GM13977 (cell line): ENCODE data around the gene SRPK1.
"Not testable (repeated sequence)": the region's sequence is repeated elsewhere in the genome, so short reads cannot be mapped to it uniquely, and the experiment has no call there.

Experiments
- DNase-seq: peaks from one replicate; pipeline ENCODE4 v3.0.0; 2012; ENCODE audit warnings: low spot score
- CTCF ChIP-seq: IDR thresholded peaks from 2 replicates; pipeline ENCODE4 v1.5.1; 2012; ENCODE audit warnings: mild to moderate bottlenecking, control low read depth; ENCODE audit not compliant: insufficient read depth; ENCODE audit errors: extremely low read depth, missing control alignments
- in situ Hi-C: fragments of 300-500 bp; cut with MboI; formaldehyde crosslinking; loops from one replicate; pipeline ENCODE4 v1.12.0; 2022; ENCODE audit warnings: low sequenced_read_pairs, low pct_unique_long_range_greater_than_20kb, mixed read lengths, inconsistent platforms; ENCODE audit not compliant: unreplicated experiment

SRPK1 gene

GRCh38 chr6:35943390-35943789, 22.5 kb upstream of the SRPK1 start:
- in situ Hi-C loops, result no loop called here
- TF ChIP-seq CTCF, result no peak
- no peak for DNase-seq

GRCh38 chr6:35942355-35942754, 21.5 kb upstream of the SRPK1 start:
- DNase-seq, result no peak
- in situ Hi-C loops, result no loop called here

GRCh38 chr6:35941170-35941569, 20.3 kb upstream of the SRPK1 start:
- DNase-seq, in situ Hi-C loops: not testable (repeated sequence)

More at GRCh38 chr6:35942355-35942754, 21.5 kb upstream of the SRPK1 start:
- TF ChIP-seq CTCF, result no peak

- DNase-seq, in situ Hi-C loops: not testable (repeated sequence)
Measured at GRCh38 chr6:35940014-35940413, 19.1 kb upstream of the SRPK1 start.

- in situ Hi-C loops, result not testable (repeated sequence)
Measured at GRCh38 chr6:35939259-35939658, 18.4 kb upstream of the SRPK1 start.

GRCh38 chr6:35936681-35937359, 15.9 kb upstream of the SRPK1 start:
- in situ Hi-C loops, result no loop called here
- TF ChIP-seq CTCF, result no peak
- no peak for DNase-seq

More at GRCh38 chr6:35939259-35939658, 18.4 kb upstream of the SRPK1 start:
- not testable (repeated sequence) for DNase-seq

GRCh38 chr6:35935469-35935868, 14.6 kb upstream of the SRPK1 start:
- TF ChIP-seq CTCF, result no peak
- in situ Hi-C loops, result no loop called here
- DNase-seq, result no peak

GRCh38 chr6:35933844-35934243, 12.9 kb upstream of the SRPK1 start:
- no peak for DNase-seq
- in situ Hi-C loops, result no loop called here
- no peak for TF ChIP-seq CTCF

- DNase-seq, in situ Hi-C loops: not testable (repeated sequence)
Measured at GRCh38 chr6:35931873-35932272, 11.0 kb upstream of the SRPK1 start.
